IMR-90 (cell line): ENCODE data around the gene POGK. TPM values are rescaled to one million over a fixed set of nuclear protein-coding genes. Genes with fewer than 3 reads are reported as not detected.

ENCODE experiments used
- ATAC-seq: fragments of 200-7000 bp; cut with Tn5 transposase; 2 replicates; pipeline ENCODE4 v1.9.1; 2020; ENCODE audit warnings: low read depth, mild to moderate bottlenecking, moderate library complexity
- BruUV-seq: library from RNA; stranded (reverse); fragments of 400-500 nt; replicated peaks from 2 replicates; lab custom pipeline; 2021; lab: Mats Ljungman, UMichigan
- CTCF ChIA-PET: fragments of 300-600 bp; formaldehyde crosslinking; extraction: SDS; loops from one replicate; lab custom pipeline; 2021; ENCODE audit warnings: antibody characterized with exemption; lab: Yijun Ruan, JAX
- POLR2A ChIA-PET: fragments of 300-600 bp; sonication (Branson Sonifier 250); formaldehyde crosslinking; loops from one replicate; lab custom pipeline; 2022; ENCODE audit warnings: antibody characterized with exemption; ENCODE audit not compliant: unreplicated experiment; lab: Charles Lee
- DNase-seq: peaks from one replicate; pipeline ENCODE4 v3.0.0; 2013
- H2AFZ ChIP-seq: replicated peaks from 2 replicates; pipeline ENCODE3; 2013; ENCODE audit warnings: low read length, mild to moderate bottlenecking; ENCODE audit not compliant: poor library complexity
- H2AK5ac ChIP-seq: 2 replicates; pipeline ENCODE4 v1.6.1; 2013; ENCODE audit warnings: low read depth, low read length, inconsistent platforms
- H2AK9ac ChIP-seq: replicated peaks from 2 replicates; pipeline ENCODE3; 2013; ENCODE audit warnings: mild to moderate bottlenecking, low read depth, low read length, moderate library complexity; ENCODE audit not compliant: poor library complexity
- H2BK120ac ChIP-seq: 2 replicates; pipeline ENCODE4 v1.6.1; 2013; ENCODE audit warnings: low read depth, low read length, inconsistent platforms
- H2BK15ac ChIP-seq: 3 replicates; pipeline ENCODE4 v1.6.1; 2013; ENCODE audit warnings: low read depth, low read length, inconsistent platforms
- H2BK20ac ChIP-seq: 2 replicates; pipeline ENCODE4 v1.6.1; 2013; ENCODE audit warnings: low read depth, mild to moderate bottlenecking, inconsistent platforms, low read length, moderate library complexity
- H2BK5ac ChIP-seq: 2 replicates; pipeline ENCODE4 v1.6.1; 2013; ENCODE audit warnings: mild to moderate bottlenecking, low read depth, low read length, inconsistent platforms; ENCODE audit not compliant: poor library complexity, severe bottlenecking
- H3K14ac ChIP-seq: replicated peaks from 2 replicates; pipeline ENCODE4 v1.6.1; 2013; ENCODE audit warnings: low read depth, low read length, inconsistent platforms
- H3K18ac ChIP-seq: 2 replicates; pipeline ENCODE4 v1.6.1; 2013; ENCODE audit warnings: low read depth, low read length, control low read depth
- H3K23ac ChIP-seq: 2 replicates; pipeline ENCODE4 v1.6.1; 2013; ENCODE audit warnings: low read depth, low read length, inconsistent platforms
- H3K27ac ChIP-seq: 2 replicates; pipeline ENCODE4 v1.5.1; 2013; ENCODE audit warnings: mild to moderate bottlenecking, control low read depth, low read length; ENCODE audit not compliant: insufficient read depth
- H3K27me3 ChIP-seq: 2 replicates; pipeline ENCODE4 v1.6.1; 2013; ENCODE audit warnings: low read length; ENCODE audit not compliant: control insufficient read depth, insufficient read depth
- H3K36me3 ChIP-seq: 2 replicates; pipeline ENCODE4 v1.6.1; 2013; ENCODE audit warnings: low read length, mixed read lengths; ENCODE audit not compliant: control insufficient read depth, insufficient read depth
- H3K4ac ChIP-seq: 2 replicates; pipeline ENCODE4 v1.6.1; 2013; ENCODE audit warnings: low read depth, low read length, inconsistent platforms
- H3K4me1 ChIP-seq: 2 replicates; pipeline ENCODE4 v1.6.1; 2013; ENCODE audit warnings: low read length, mixed read lengths; ENCODE audit not compliant: control insufficient read depth, insufficient read depth
- H3K4me2 ChIP-seq: 2 replicates; pipeline ENCODE4 v1.6.1; 2013; ENCODE audit warnings: low read depth, mild to moderate bottlenecking, control low read depth, low read length, moderate library complexity
- H3K4me3 ChIP-seq: 2 replicates; pipeline ENCODE4 v1.5.1; 2013; ENCODE audit warnings: low read depth, mild to moderate bottlenecking, control low read depth, low read length, moderate library complexity; ENCODE audit not compliant: insufficient read depth
- H3K56ac ChIP-seq: 2 replicates; pipeline ENCODE4 v1.6.1; 2013; ENCODE audit warnings: low read length, inconsistent platforms; ENCODE audit not compliant: insufficient read depth; ENCODE audit errors: extremely low read depth
- H3K79me1 ChIP-seq, 2 experiments: 2 replicates each; pipeline ENCODE4 v1.6.1; 2013; ENCODE audit warnings: low read length in 2 of 2, inconsistent platforms in 1 of 2, low read depth in 1 of 2
- H3K9ac ChIP-seq: 2 replicates; pipeline ENCODE4 v1.6.1; 2013; ENCODE audit warnings: low read depth, low read length, control low read depth
- H3K9me1 ChIP-seq: 2 replicates; pipeline ENCODE4 v1.6.1; 2013; ENCODE audit warnings: low read length, inconsistent platforms; ENCODE audit not compliant: insufficient read depth
- H3K9me3 ChIP-seq: 2 replicates; pipeline ENCODE4 v1.6.1; 2013; ENCODE audit warnings: low read length; ENCODE audit not compliant: control insufficient read depth, insufficient read depth
- H4K20me1 ChIP-seq: 2 replicates; pipeline ENCODE4 v1.6.1; 2013; ENCODE audit warnings: low read length, inconsistent platforms; ENCODE audit not compliant: insufficient read depth
- H4K5ac ChIP-seq: 2 replicates; pipeline ENCODE4 v1.6.1; 2013; ENCODE audit warnings: mild to moderate bottlenecking, low read depth, low read length, control low read depth
- H4K8ac ChIP-seq, 2 experiments: 2 replicates each; pipeline ENCODE4 v1.6.1; 2013; ENCODE audit warnings: low read depth in 2 of 2, low read length in 2 of 2, control low read depth in 1 of 2, inconsistent platforms in 1 of 2
- H4K91ac ChIP-seq: 2 replicates; pipeline ENCODE4 v1.6.1; 2013; ENCODE audit warnings: low read depth, low read length, inconsistent platforms; ENCODE audit not compliant: insufficient read depth
- BHLHE40 ChIP-seq: fragments of 150-350 bp; IDR thresholded peaks from 2 replicates; pipeline ENCODE4 v1.6.1; 2016; ENCODE audit warnings: mild to moderate bottlenecking, low read depth, low read length
- CEBPB ChIP-seq: IDR thresholded peaks from 2 replicates; pipeline ENCODE4 v1.6.1; 2012; ENCODE audit warnings: low read depth, low read length, improper control_type of control experiment
- CHD1 ChIP-seq: IDR thresholded peaks from 2 replicates; pipeline ENCODE4 v1.6.1; 2012; ENCODE audit warnings: low read depth, low read length, improper control_type of control experiment
- CTCF ChIP-seq: conservative IDR thresholded peaks from 2 replicates; pipeline ENCODE4 v1.5.1; 2012; ENCODE audit warnings: mild to moderate bottlenecking, low read depth, low read length, improper control_type of control experiment
- ELK1 ChIP-seq: fragments of 150-350 bp; IDR thresholded peaks from 2 replicates; pipeline ENCODE4 v1.6.1; 2016; ENCODE audit warnings: low read depth, mild to moderate bottlenecking, low read length, moderate library complexity, borderline replicate concordance
- FOS ChIP-seq: fragments of 150-350 bp; IDR thresholded peaks from 2 replicates; pipeline ENCODE4 v1.6.1; 2016; ENCODE audit warnings: low read depth, low read length
- MAFK ChIP-seq: IDR thresholded peaks from 2 replicates; pipeline ENCODE4 v1.6.1; 2012; ENCODE audit warnings: low read depth, low read length, improper control_type of control experiment
- MAZ ChIP-seq: IDR thresholded peaks from 2 replicates; pipeline ENCODE4 v1.6.1; 2012; ENCODE audit warnings: low read depth, mild to moderate bottlenecking, low read length, improper control_type of control experiment, moderate library complexity, borderline replicate concordance
- MXI1 ChIP-seq: IDR thresholded peaks from 2 replicates; pipeline ENCODE4 v1.6.1; 2012; ENCODE audit warnings: low read depth, mild to moderate bottlenecking, low read length, moderate library complexity, borderline replicate concordance
- NFE2L2 ChIP-seq: fragments of 150-350 bp; IDR thresholded peaks from 2 replicates; pipeline ENCODE4 v1.6.1; 2016; ENCODE audit warnings: low read depth, mild to moderate bottlenecking, low read length
- POLR2A ChIP-seq: IDR thresholded peaks from 2 replicates; pipeline ENCODE4 v1.6.1; 2012; ENCODE audit warnings: mild to moderate bottlenecking, low read depth, low read length
- RAD21 ChIP-seq: IDR thresholded peaks from 2 replicates; pipeline ENCODE4 v1.6.1; 2012; ENCODE audit warnings: low read length, improper control_type of control experiment
- RCOR1 ChIP-seq: IDR thresholded peaks from 2 replicates; pipeline ENCODE4 v1.6.1; 2012; ENCODE audit warnings: mild to moderate bottlenecking, low read length, improper control_type of control experiment; ENCODE audit not compliant: insufficient replicate concordance
- RFX5 ChIP-seq: IDR thresholded peaks from 2 replicates; pipeline ENCODE4 v1.8.0; 2012; ENCODE audit warnings: low read depth, mild to moderate bottlenecking, low read length, moderate library complexity
- SMC3 ChIP-seq: fragments of 150-350 bp; IDR thresholded peaks from 2 replicates; pipeline ENCODE4 v1.6.1; 2016; ENCODE audit warnings: low read depth, mild to moderate bottlenecking, antibody characterized with exemption, low read length, moderate library complexity
- USF2 ChIP-seq: fragments of 150-350 bp; IDR thresholded peaks from 2 replicates; pipeline ENCODE4 v1.6.1; 2017; ENCODE audit warnings: mild to moderate bottlenecking, antibody characterized with exemption, low read length, low read depth
- WGBS, 2 experiments: methylation state at CpG; one replicate each; pipeline versions ENCODE4 v1.1.5 to v1.1.7; 2013; ENCODE audit warnings: missing lambda C conversion rate in 2 of 2; ENCODE audit not compliant: insufficient read length in 1 of 2; ENCODE audit errors: extremely low coverage in 2 of 2; 5-methylcytosine and 5-hydroxymethylcytosine counted together
- dilution Hi-C: fragments of 300-500 bp; cut with HindIII; formaldehyde crosslinking; loops from one replicate; pipeline ENCODE4 v1.14.3; 2018; ENCODE audit warnings: low sequenced_read_pairs; ENCODE audit not compliant: unreplicated experiment
- in situ Hi-C: fragments of 300-500 bp; cut with MboI; formaldehyde crosslinking; loops from 3 replicates; pipeline ENCODE4 v1.14.3; 2019; ENCODE audit warnings: low sequenced_read_pairs, inconsistent platforms, mixed read lengths
- intact Hi-C: fragments of 100-400 bp; cut with micrococcal nuclease; formaldehyde crosslinking; loops from 2 replicates; pipeline ENCODE4 v1.10.0; 2022
- polyA plus RNA-seq, 3 experiments: library from polyadenylated mRNA; depleted of rRNA; stranded (reverse); fragments of >200 nt; gene quantifications; 2 replicates each; pipeline ENCODE4 v1.2.3, GENCODE V29; 2012; ENCODE audit warnings: low replicate concordance in 1 of 3
- total RNA-seq: library from RNA; depleted of rRNA; stranded (reverse); fragments of >200 nt; gene quantifications from 2 replicates; pipeline ENCODE4 v1.2.3, GENCODE V29; 2012

The POGK gene
- total and polyA plus RNA-seq, 2 of the 4 experiments (the other 2 are of a cell fraction) = 11.3 to 25.6 TPM

GRCh38 chr1:166811691-166812090 lies 27.6 kb upstream of the POGK start:
- H3K27me3 ChIP-seq = no peaks in the 10 kb centered on the region
- no peaks in the 10 kb centered on the region for H3K9me1 ChIP-seq
- no peak overlapping the region for H3K27ac ChIP-seq
- no TSS peak for BruUV-seq
- POLR2A ChIA-PET = no interaction called here
- H2BK120ac ChIP-seq = no peak overlapping the region
- no peaks in the 10 kb centered on the region for H3K79me1 ChIP-seq
- H3K23ac ChIP-seq = no peak overlapping the region
- no peak overlapping the region for H4K5ac ChIP-seq
- H2AK5ac ChIP-seq = no peak overlapping the region
- no peak overlapping the region for H2BK5ac ChIP-seq
- peak; percentile 35; the same call in 1 of the 2 replicates for ATAC-seq
- H3K4me2 ChIP-seq = no peak overlapping the region
- no peaks in the 10 kb centered on the region for H3K36me3 ChIP-seq
- no peak overlapping the region for H4K91ac ChIP-seq
- no peak overlapping the region for H3K56ac ChIP-seq
- TF ChIP-seq CHD1 (no peak), SMC3 (no peak), CEBPB (no peak), MAZ (no peak), RCOR1 (no peak), NFE2L2 (no peak), MXI1 (no peak), CTCF (no peak), USF2 (no peak), RFX5 (no peak), RAD21 (no peak), MAFK (no peak), ELK1 (no peak), POLR2A (no peak), FOS (no peak), BHLHE40 (no peak)
- H2AK9ac ChIP-seq = no peak overlapping the region
- dilution Hi-C loops = no loop called here
- no peak overlapping the region for H3K4me3 ChIP-seq
- DNase-seq = peak; percentile 34
- no peak overlapping the region for H3K4ac ChIP-seq
- intact Hi-C loops = no loop called here
- H3K4me1 ChIP-seq = no peaks in the 10 kb centered on the region
- no peak overlapping the region for H2BK20ac ChIP-seq
- no peak overlapping the region for H2AFZ ChIP-seq
- no peak overlapping the region for H2BK15ac ChIP-seq
- no peak overlapping the region for H3K18ac ChIP-seq
- in situ Hi-C loops = no loop called here
- H4K8ac ChIP-seq = no peak overlapping the region
- H3K9me3 ChIP-seq = no peaks in the 10 kb centered on the region
- H3K14ac ChIP-seq = no peak overlapping the region
- H3K9ac ChIP-seq = no peak overlapping the region
- CTCF ChIA-PET = no interaction called here
- H4K20me1 ChIP-seq = no peaks in the 10 kb centered on the region
- 0% methylated on average over 1 of the region's 2 CpGs; no CpG with 5 or more reads in 1 of the 2 experiments for whole genome bisulfite sequencing, 2 experiments
